GM12878 (cell line): ENCODE data around the gene CLASRP. TPM values are rescaled to one million over a fixed set of nuclear protein-coding genes. Genes with fewer than 3 reads are reported as not detected.
A peak's percentile ranks its signal among the peaks of the same experiment; 100 is the strongest.

Experiments used
- ATF2 ChIP-seq: IDR thresholded peaks from 2 replicates; pipeline ENCODE4 v1.6.1; 2012; ENCODE audit warnings: low read length, inconsistent platforms
- BRCA1 ChIP-seq: IDR thresholded peaks from 2 replicates; pipeline ENCODE4 v1.6.1; 2011; ENCODE audit warnings: low read depth, low read length, improper control_type of control experiment
- CEBPZ ChIP-seq: fragments of 150-350 bp; IDR thresholded peaks from 2 replicates; pipeline ENCODE4 v1.6.1; 2016; ENCODE audit warnings: low read depth, low read length
- GATAD2B ChIP-seq: fragments of 450-650 bp; conservative IDR thresholded peaks from 2 replicates; pipeline ENCODE4 v1.6.1; 2017; ENCODE audit warnings: low read depth, mild to moderate bottlenecking, moderate library complexity
- HCFC1 ChIP-seq: fragments of 150-350 bp; IDR thresholded peaks from 2 replicates; pipeline ENCODE4 v1.6.1; 2014; ENCODE audit warnings: low read length
- HDGF ChIP-seq: fragments of 450-650 bp; IDR thresholded peaks from 2 replicates; pipeline ENCODE4 v1.6.1; 2016; ENCODE audit warnings: antibody characterized with exemption
- JUNB ChIP-seq: IDR thresholded peaks from 2 replicates; pipeline ENCODE4 v1.6.1; 2016; ENCODE audit warnings: antibody characterized with exemption, mild to moderate bottlenecking
- LARP7 ChIP-seq: fragments of 450-650 bp; IDR thresholded peaks from 2 replicates; pipeline ENCODE4 v1.6.1; 2017; ENCODE audit warnings: mild to moderate bottlenecking
- MYC ChIP-seq: IDR thresholded peaks from 2 replicates; pipeline ENCODE4 v1.6.1; 2011; ENCODE audit warnings: mild to moderate bottlenecking, low read length, moderate library complexity, inconsistent platforms; ENCODE audit not compliant: insufficient read depth, insufficient replicate concordance, insufficient read length, severe bottlenecking
- PAX8 ChIP-seq: fragments of 450-650 bp; IDR thresholded peaks from 2 replicates; pipeline ENCODE4 v1.6.1; 2017; ENCODE audit warnings: mild to moderate bottlenecking, moderate library complexity
- POLR2AphosphoS5 ChIP-seq: IDR thresholded peaks from 2 replicates; pipeline ENCODE4 v1.6.1; 2011; ENCODE audit warnings: mild to moderate bottlenecking, low read length, inconsistent platforms
- RBBP5 ChIP-seq: fragments of 200-600 bp; sonication (generic); conservative IDR thresholded peaks from 2 replicates; pipeline ENCODE4 v1.6.1; 2016
- RELA ChIP-seq: fragments of 450-650 bp; IDR thresholded peaks from 2 replicates; pipeline ENCODE4 v1.8.0; 2014; ENCODE audit warnings: borderline replicate concordance; ENCODE audit not compliant: partially characterized antibody
- SKIL ChIP-seq: fragments of 450-650 bp; IDR thresholded peaks from 2 replicates; pipeline ENCODE4 v1.6.1; 2017; ENCODE audit warnings: mild to moderate bottlenecking, low read depth, inconsistent platforms; ENCODE audit not compliant: poor library complexity, severe bottlenecking
- SPI1 ChIP-seq: IDR thresholded peaks from 2 replicates; pipeline ENCODE4 v1.6.1; 2011; ENCODE audit warnings: low read depth, mild to moderate bottlenecking, low read length, moderate library complexity, borderline replicate concordance; ENCODE audit not compliant: insufficient read depth
- YBX1 ChIP-seq: fragments of 450-650 bp; IDR thresholded peaks from 2 replicates; pipeline ENCODE4 v1.6.1; 2016; ENCODE audit warnings: antibody characterized with exemption
- ZNF592 ChIP-seq: fragments of 450-650 bp; IDR thresholded peaks from 2 replicates; pipeline ENCODE4 v1.6.1; 2017; ENCODE audit warnings: mild to moderate bottlenecking, moderate library complexity
- polyA plus RNA-seq, 11 experiments: library from polyadenylated mRNA; depleted of rRNA in 4 of 11; unstranded in 6 of 11; stranded (reverse) in 5 of 11; fragments of >200 nt; fragmentation: Nextera tagmentation in 4 of 11; fragmentation: Illumina TruSeq in 1 of 11; extraction: Ambion mirVana in 4 of 11; extraction: Trizol in 1 of 11; gene quantifications; 1 replicate in 1 of 11; 2 replicates in 10 of 11; pipeline versions ENCODE4 v1.2.1 to v1.2.3, GENCODE V29; 2011 to 2016; ENCODE audit warnings: inconsistent platforms in 2 of 11, missing spikeins in 2 of 11, low read depth in 1 of 11
- total RNA-seq, 4 experiments: library from RNA; depleted of rRNA in 3 of 4; stranded (reverse); fragments of >200 nt in 3 of 4; fragmentation: Illumina TruSeq in 1 of 4; extraction: Trizol in 1 of 4; gene quantifications; 2 replicates each; pipeline versions ENCODE4 v1.2.1 to v1.2.3, GENCODE V29; 2013 to 2021

The CLASRP gene
- total and polyA plus RNA-seq, 10 of the 15 experiments (the other 5 are each of a cell fraction or from before 2014, with no cell fraction given), result 0.68 to 75.8 (median 30.2) TPM

GRCh38 chr19:45016388-45017314 lies 22.2 kb upstream of the CLASRP start (continued):
- TF ChIP-seq RELA (peak; percentile 93), PAX8 (no peak), POLR2AphosphoS5 (peak; percentile 82), JUNB (no peak; the same call in none of the 2 replicates), HDGF (no peak; the same call in 1 of the 2 replicates), GATAD2B (peak; percentile 67; the same call in 1 of the 2 replicates), ATF2 (peak; percentile 83), RBBP5 (no peak), SKIL (peak; percentile 86), LARP7 (0 out of 2 replicates have a peak, but pooled peaks have one; percentile 52), HCFC1 (peak; percentile 36; the same call in 1 of the 2 replicates), MYC (no peak), ZNF592 (no peak), SPI1 (no peak), YBX1 (no peak), CEBPZ (no peak), BRCA1 (no peak)
